Activated naive CD8-positive, alpha-beta T cell treated with anti-CD3 and anti-CD28 coated beads, Interleukin-2, amount 50 U/mL, for 24 hours (primary cell): ENCODE measurements around the gene WWOX.

Experiments used
- ATAC-seq: fragments of 150-1000 bp; cut with Tn5 transposase; one replicate; pipeline ENCODE4 v1.10.0; 2021
- DNase-seq: peaks from one replicate; pipeline ENCODE4 v3.0.0; 2021
- H3K27ac Mint-ChIP-seq: one replicate; pipeline ENCODE4 v1.8.0; 2021; ENCODE audit warnings: mild to moderate bottlenecking, mixed read lengths
- H3K27me3 Mint-ChIP-seq: one replicate; pipeline ENCODE4 v1.8.0; 2021; ENCODE audit warnings: mixed read lengths
- H3K36me3 Mint-ChIP-seq: one replicate; pipeline ENCODE4 v1.8.0; 2021; ENCODE audit warnings: low read depth, mixed read lengths
- H3K4me1 Mint-ChIP-seq: one replicate; pipeline ENCODE4 v1.8.0; 2021; ENCODE audit warnings: mixed read lengths
- H3K4me3 Mint-ChIP-seq: one replicate; pipeline ENCODE4 v1.8.0; 2021; ENCODE audit warnings: mild to moderate bottlenecking, moderate library complexity, mixed read lengths
- H3K9me3 Mint-ChIP-seq: one replicate; pipeline ENCODE4 v1.8.0; 2021; ENCODE audit warnings: mixed read lengths

The WWOX gene

DNA sequence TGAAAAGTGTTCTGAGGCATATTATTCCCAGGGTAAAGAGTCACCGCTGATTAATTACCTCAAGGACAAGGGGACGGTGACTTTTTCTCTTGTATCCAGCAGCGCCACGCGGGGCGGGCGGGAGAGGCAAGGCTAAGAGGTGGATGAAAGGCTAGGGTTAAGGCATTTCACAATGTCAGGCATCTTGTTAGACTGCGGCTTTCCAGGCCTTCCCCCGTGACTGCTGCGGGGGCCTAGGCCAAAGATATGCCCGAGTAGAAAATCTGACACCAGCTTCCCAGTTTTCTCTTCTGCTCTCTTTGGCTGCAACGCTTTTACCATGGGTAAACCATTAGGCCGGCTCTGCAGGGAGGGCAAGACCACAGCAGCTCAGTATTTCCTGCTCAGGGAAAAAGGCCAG, 802.9 kb downstream of the WWOX start:
- Mint-ChIP-seq H3K27ac (no peak overlapping the region), H3K36me3 (no peaks in the 10 kb centered on the region), H3K27me3 (no peaks in the 10 kb centered on the region), H3K9me3 (peaks cover 8% of the 10 kb centered on the region), H3K4me3 (no peak overlapping the region), H3K4me1 (peaks cover 27% of the 10 kb centered on the region)
- ATAC-seq: no peak
- no peak for DNase-seq

DNA sequence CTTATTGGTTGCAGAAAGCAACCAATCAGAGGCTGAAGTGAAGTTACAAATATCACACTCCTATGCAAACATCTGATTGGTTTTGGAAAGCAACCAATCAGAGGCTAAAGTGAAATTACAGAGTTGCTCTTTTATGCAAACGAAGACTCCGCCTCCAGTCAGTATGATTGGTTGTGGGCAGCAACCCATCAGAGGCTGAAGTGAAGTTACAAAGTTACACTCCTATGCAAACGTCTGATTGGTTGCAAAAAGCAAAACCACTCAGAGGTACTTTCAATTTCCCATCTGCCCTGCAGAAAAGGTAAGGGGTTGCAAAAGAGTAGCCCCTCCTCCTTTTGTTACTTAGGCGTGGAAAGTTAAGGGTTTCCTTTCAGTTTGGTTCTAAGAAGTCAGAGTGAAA, 803.8 kb downstream of the WWOX start:
- H3K27me3 Mint-ChIP-seq: no peaks in the 10 kb centered on the region
- ATAC-seq (no peak), DNase-seq (no peak)
- peaks cover 23% of the 10 kb centered on the region for H3K4me1 Mint-ChIP-seq
- no peak overlapping the region for H3K27ac Mint-ChIP-seq
- peaks cover 9% of the 10 kb centered on the region for H3K9me3 Mint-ChIP-seq
- H3K4me3 Mint-ChIP-seq: no peak overlapping the region
- no peaks in the 10 kb centered on the region for H3K36me3 Mint-ChIP-seq

GRCh38 chr16:78903843-78904242, 804.4 kb downstream of the WWOX start:
- ATAC-seq: no peak
- Mint-ChIP-seq H3K4me1 (peaks cover 23% of the 10 kb centered on the region), H3K4me3 (no peak overlapping the region), H3K9me3 (peaks cover 9% of the 10 kb centered on the region), H3K27ac (no peak overlapping the region), H3K36me3 (no peaks in the 10 kb centered on the region), H3K27me3 (no peaks in the 10 kb centered on the region)
- DNase-seq: no peak

DNA sequence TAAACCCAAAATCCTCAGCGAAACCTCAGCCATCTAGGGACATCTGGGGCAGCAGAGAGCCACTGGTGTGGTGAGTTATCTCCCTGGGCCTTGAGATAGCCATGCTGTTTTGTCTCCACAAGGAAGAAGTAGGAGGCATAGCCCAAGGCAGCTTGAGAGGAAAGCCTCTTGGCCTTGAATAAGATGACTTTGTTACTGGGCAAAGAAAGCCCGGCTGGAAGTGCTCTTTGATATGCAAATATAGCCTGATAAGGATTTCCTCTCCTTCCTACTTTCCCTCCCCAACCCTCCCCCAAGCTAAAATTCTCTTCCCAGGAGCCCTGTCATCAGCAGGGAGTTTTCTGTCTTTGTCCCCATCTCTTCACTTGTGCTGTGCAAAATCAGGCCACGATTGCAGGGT, 806.7 kb downstream of the WWOX start:
- Mint-ChIP-seq H3K36me3 (peaks cover 3% of the 10 kb centered on the region), H3K27ac (no peak overlapping the region), H3K9me3 (peaks cover 24% of the 10 kb centered on the region), H3K4me3 (no peak overlapping the region), H3K27me3 (no peaks in the 10 kb centered on the region), H3K4me1 (peaks cover 4% of the 10 kb centered on the region)
- no peak for ATAC-seq
- no peak for DNase-seq

GRCh38 chr16:78909226-78909625, 809.8 kb downstream of the WWOX start:
- H3K36me3 Mint-ChIP-seq: peaks cover 3% of the 10 kb centered on the region
- ATAC-seq (no peak), DNase-seq (no peak)
- H3K27ac Mint-ChIP-seq: no peak overlapping the region
- H3K4me1 Mint-ChIP-seq: no peaks in the 10 kb centered on the region
- H3K27me3 Mint-ChIP-seq: no peaks in the 10 kb centered on the region
- H3K9me3 Mint-ChIP-seq: peaks cover 31% of the 10 kb centered on the region
- no peak overlapping the region for H3K4me3 Mint-ChIP-seq

DNA sequence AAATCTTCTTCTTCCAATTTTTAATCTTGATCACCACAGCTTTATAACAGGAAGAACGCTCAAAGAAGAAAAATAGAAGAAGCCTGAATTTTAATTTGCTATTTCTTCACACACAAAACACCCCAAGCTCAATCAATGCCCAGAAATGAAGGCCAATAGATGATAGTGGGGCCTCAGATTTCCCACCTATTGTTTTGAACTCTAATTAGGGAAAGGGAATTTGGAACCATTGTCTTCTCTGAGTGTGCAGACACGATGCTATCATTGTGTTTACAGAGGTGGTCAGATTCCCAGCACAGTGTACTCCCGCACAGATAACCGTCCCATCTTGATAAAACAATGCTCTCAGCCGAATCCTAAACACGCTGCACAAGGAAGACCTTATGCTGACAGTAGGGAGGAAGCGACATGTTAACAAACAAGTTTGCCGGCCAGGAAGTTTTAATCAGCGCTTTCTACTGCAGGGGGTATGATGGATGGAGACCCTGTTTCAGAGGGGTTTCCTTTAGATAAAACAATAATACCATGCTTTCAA, 816.4 kb downstream of the WWOX start:
- DNase-seq: no peak
- H3K27ac Mint-ChIP-seq: no peak overlapping the region
- no peak overlapping the region for H3K4me3 Mint-ChIP-seq
- ATAC-seq: no peak
- peaks cover 28% of the 10 kb centered on the region for H3K9me3 Mint-ChIP-seq
- peaks cover 4% of the 10 kb centered on the region for H3K4me1 Mint-ChIP-seq
- no peaks in the 10 kb centered on the region for H3K27me3 Mint-ChIP-seq
- H3K36me3 Mint-ChIP-seq: peaks cover 3% of the 10 kb centered on the region

GRCh38 chr16:78916928-78917545, 817.6 kb downstream of the WWOX start:
- no peak for ATAC-seq
- Mint-ChIP-seq H3K36me3 (peaks cover 5% of the 10 kb centered on the region), H3K9me3 (peaks cover 34% of the 10 kb centered on the region), H3K27ac (no peak overlapping the region), H3K4me1 (peaks cover 4% of the 10 kb centered on the region), H3K27me3 (no peaks in the 10 kb centered on the region), H3K4me3 (no peak overlapping the region)
- DNase-seq: no peak

DNA sequence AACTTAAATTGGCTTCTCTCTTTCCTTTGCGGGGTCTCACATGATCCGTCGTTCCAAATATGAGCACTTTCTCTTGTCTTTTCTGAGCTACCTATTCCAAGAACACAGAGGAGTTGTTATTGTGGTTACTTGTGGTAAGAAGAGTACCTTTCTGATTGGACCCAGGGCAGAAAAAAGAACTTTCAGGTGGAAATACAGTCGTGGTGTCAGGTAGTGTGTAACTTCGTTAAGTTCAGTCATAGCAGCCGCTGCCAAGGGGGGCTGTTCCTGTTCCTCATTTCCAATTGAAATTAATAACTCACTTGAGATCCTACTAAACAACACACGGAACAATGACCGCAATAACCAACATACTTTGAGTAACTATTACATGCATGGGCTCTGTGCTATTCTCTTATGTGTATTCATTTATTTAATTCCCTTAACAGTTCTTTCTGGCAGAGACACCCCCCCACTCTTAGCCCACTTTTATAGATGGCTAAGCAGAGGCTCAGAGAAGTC, 819.4 kb downstream of the WWOX start:
- Mint-ChIP-seq H3K27ac (no peak overlapping the region), H3K36me3 (peaks cover 11% of the 10 kb centered on the region), H3K9me3 (peaks cover 41% of the 10 kb centered on the region), H3K4me3 (no peak overlapping the region), H3K4me1 (peaks cover 7% of the 10 kb centered on the region), H3K27me3 (no peaks in the 10 kb centered on the region)
- DNase-seq (no peak), ATAC-seq (no peak)

GRCh38 chr16:78919852-78920251, 820.4 kb downstream of the WWOX start:
- no peak overlapping the region for H3K4me3 Mint-ChIP-seq
- no peak overlapping the region for H3K27ac Mint-ChIP-seq
- peaks cover 35% of the 10 kb centered on the region for H3K9me3 Mint-ChIP-seq
- H3K4me1 Mint-ChIP-seq: peaks cover 7% of the 10 kb centered on the region
- DNase-seq (no peak), ATAC-seq (no peak)
- H3K27me3 Mint-ChIP-seq: peaks cover 2% of the 10 kb centered on the region
- H3K36me3 Mint-ChIP-seq: peaks cover 11% of the 10 kb centered on the region

GRCh38 chr16:78920621-78921020, 821.2 kb downstream of the WWOX start:
- Mint-ChIP-seq H3K27ac (no peak overlapping the region), H3K4me1 (peaks cover 7% of the 10 kb centered on the region), H3K4me3 (no peak overlapping the region), H3K36me3 (peaks cover 11% of the 10 kb centered on the region), H3K27me3 (peaks cover 2% of the 10 kb centered on the region), H3K9me3 (peaks cover 35% of the 10 kb centered on the region)
- no peak for DNase-seq
- ATAC-seq: no peak

DNA sequence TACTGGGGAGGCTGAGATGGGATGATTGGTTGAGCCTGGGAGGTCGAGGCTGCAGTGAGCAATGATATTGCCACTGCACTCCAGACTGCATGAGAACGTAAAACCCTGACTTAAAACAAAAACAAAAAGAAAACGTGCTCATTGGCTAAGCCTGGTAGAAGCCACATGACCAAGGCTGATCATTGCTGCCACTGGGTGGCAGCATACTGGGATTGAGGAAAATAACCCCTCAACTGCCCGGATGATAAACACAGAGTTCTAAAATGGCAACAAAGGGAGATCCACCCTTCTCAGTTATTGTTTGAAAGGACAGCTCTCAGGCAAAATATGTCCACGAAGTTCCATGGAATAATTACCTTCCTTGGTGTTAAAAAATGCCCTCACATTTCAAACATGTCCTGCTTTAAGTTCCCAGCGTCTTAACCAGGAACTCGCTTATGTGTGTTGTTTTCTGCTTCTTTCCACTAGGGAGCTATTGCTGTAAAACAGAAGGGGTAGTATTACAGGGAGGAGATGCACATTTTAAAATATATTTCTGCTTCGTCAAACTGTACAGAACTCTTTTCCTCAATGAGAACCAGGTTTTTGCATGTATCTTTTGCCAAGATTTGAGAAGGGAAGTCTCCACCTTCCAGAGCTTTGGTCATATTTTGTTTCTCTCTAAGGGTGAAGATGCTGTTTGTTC, 825.8 kb downstream of the WWOX start:
- Mint-ChIP-seq H3K9me3 (peaks cover 24% of the 10 kb centered on the region), H3K4me1 (peaks cover 3% of the 10 kb centered on the region), H3K36me3 (peaks cover 11% of the 10 kb centered on the region), H3K27me3 (peaks cover 2% of the 10 kb centered on the region), H3K27ac (no peak overlapping the region), H3K4me3 (no peak overlapping the region)
- DNase-seq (peak; percentile 24), ATAC-seq (peak; percentile 28)

DNA sequence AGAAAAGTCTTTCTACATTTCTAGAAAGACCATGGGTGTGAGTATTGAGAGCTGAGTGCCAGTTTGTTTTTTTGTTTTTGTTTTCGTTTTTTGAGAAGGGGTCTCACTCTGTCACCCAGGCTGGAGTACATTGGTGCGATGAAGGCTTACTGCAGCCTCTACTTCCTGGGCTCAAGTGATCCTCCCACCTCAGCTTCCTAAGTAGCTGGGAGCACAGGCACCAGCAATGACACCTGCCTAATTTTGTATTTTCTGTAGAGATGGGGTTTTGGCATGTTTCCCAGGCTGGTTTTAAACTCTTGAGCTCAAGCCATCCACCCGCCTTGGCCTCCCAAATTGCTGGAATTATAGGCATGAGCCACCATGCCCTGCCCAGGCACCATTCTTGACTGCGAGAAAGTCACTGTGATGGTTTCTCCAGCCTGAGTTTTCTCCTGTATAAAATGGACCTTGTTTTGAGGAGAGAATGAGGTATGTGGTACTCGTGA, 827.3 kb downstream of the WWOX start:
- Mint-ChIP-seq H3K4me3 (no peak overlapping the region), H3K27ac (no peak overlapping the region), H3K36me3 (peaks cover 7% of the 10 kb centered on the region), H3K27me3 (peaks cover 2% of the 10 kb centered on the region), H3K9me3 (peaks cover 10% of the 10 kb centered on the region), H3K4me1 (peaks cover 3% of the 10 kb centered on the region)
- DNase-seq (no peak), ATAC-seq (no peak)

GRCh38 chr16:78927766-78928165, 828.3 kb downstream of the WWOX start:
- no peak for ATAC-seq
- Mint-ChIP-seq H3K36me3 (peaks cover 4% of the 10 kb centered on the region), H3K4me3 (no peak overlapping the region), H3K9me3 (peaks cover 5% of the 10 kb centered on the region), H3K4me1 (peaks cover 3% of the 10 kb centered on the region), H3K27ac (no peak overlapping the region), H3K27me3 (peaks cover 2% of the 10 kb centered on the region)
- no peak for DNase-seq

DNA sequence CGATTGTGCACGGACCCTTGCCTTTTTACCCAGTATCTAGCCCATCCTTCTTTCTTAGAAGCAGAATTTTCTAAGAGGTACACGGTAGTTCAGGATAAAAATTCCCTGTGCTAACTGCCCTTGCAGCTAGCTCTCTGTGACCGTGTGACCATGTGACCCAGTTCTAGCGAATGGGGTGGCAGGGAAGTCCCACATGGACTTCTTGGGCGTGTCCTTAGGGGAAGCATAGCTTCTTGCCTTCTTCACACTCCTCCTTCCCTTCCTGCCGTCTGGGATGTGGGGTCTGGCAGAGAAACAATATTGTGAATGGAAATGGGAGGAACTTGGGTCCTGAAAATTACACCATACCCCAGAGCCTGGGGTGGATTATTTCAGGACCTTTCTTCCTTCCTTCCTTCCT, 830.4 kb downstream of the WWOX start:
- no peak overlapping the region for H3K4me3 Mint-ChIP-seq
- no peak overlapping the region for H3K27ac Mint-ChIP-seq
- no peaks in the 10 kb centered on the region for H3K4me1 Mint-ChIP-seq
- DNase-seq (no peak), ATAC-seq (no peak)
- no peaks in the 10 kb centered on the region for H3K36me3 Mint-ChIP-seq
- H3K27me3 Mint-ChIP-seq: no peaks in the 10 kb centered on the region
- H3K9me3 Mint-ChIP-seq: no peaks in the 10 kb centered on the region

DNA sequence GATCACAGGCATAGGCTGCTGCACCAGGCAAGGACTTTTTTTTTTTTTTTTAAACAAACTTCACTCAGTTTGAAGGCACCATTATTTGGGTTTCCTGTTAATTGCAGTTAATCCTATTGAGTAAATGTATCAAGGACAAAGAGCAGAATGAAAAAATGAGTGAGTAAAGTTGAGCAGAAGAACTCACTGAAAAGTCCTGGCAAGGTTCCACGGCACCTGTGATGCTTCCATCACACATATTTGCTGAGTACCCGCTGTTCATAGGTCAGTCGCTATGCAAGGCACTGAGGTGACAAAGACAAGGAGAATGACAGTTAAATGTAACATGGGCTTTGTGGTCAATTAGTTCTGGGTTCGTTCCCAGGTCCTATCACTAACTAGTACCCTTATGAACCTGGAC, 831.1 kb downstream of the WWOX start:
- no peak overlapping the region for H3K27ac Mint-ChIP-seq
- no peak for DNase-seq
- no peak overlapping the region for H3K4me3 Mint-ChIP-seq
- H3K27me3 Mint-ChIP-seq: no peaks in the 10 kb centered on the region
- no peak for ATAC-seq
- no peaks in the 10 kb centered on the region for H3K4me1 Mint-ChIP-seq
- no peaks in the 10 kb centered on the region for H3K9me3 Mint-ChIP-seq
- H3K36me3 Mint-ChIP-seq: peaks cover 2% of the 10 kb centered on the region
